Daoy (cell line): ENCODE measurements around the gene ASAP3. TPM values are rescaled to one million over a fixed set of nuclear protein-coding genes. Genes with fewer than 3 reads are reported as not detected.
A peak's percentile ranks its signal among the peaks of the same experiment; 100 is the strongest.

Experiments used
- DNase-seq: peaks from one replicate; pipeline ENCODE4 v3.0.0-alpha.2; 2015; ENCODE audit warnings: low read depth
- total RNA-seq: library from RNA; depleted of rRNA; stranded (reverse); fragments of >200 nt; shearing (Covaris generic); gene quantifications from 2 replicates; pipeline ENCODE4 v1.2.3, GENCODE V29; 2014

ASAP3 gene
- total RNA-seq, 1 experiment from 2014 or later: 9.1 TPM

DNA sequence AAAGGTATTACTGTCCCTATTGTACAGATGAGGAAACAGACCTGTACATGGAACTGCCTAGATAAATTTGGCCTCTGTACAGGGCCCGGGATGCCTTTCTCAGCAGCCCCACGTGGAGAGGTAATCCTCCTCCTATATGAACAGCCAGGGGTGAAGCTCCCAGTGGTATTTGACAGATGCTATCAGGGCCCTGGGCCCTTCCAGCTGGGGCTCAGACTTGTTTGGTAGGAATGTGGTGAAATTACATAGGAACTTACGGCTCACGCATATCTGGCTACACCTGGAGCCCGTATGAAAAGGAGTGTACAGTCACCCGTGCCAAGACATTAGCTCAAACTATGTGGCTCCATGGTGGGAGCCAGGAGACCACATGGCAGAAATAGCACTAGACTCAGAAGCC is 34.7 kb downstream of the ASAP3 start:
- no peak for DNase-seq

DNA sequence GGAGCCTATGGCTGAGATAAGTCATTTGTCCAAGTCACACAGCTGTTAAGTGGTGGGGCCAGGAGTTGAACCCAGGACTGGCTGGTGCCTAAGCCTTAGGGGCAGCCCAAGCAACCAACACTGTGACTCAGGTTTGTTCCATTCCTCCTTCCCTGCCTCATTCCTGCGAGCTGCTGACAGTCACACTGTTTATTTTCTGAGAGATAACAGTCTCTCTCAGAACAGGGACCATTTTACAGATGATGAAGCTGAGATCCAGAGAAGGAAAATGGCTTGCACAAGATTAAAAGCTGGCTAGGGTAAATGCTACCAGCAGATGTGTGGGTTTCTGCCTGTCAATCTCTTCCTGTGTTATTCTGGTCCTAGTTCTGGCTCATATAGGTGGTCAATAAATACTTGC is 35.1 kb downstream of the ASAP3 start:
- no peak for DNase-seq

DNA sequence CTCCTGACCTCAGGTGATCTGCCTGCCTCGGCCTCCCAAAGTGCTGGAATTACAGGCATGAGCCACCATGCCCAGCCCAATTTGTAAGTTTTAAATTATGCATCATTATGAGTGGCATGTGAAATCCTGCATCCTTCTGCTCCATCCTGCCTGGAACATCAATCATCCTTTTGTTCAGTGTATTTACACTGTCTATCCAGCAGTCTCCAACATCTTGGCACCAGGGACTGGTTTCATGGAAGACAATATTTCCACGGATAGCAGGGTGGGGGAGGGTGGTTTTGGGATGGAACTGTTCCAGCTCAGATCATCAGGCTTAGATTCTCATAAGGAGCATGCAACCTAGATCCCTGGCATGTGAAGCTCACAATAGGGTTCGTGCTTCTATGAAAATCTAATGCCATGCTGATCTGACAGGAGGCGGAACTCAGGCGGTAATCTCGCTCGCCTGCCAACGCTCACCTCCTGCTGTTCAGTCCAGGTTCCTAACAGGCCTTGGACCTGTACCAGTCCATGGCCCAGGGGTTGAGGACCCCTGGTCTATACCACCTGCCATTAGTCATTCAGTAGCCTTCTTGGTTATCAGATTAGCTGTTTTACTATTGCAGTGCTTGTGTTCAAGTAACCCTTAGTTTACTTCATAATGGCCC is 37.2 kb downstream of the ASAP3 start:
- no peak for DNase-seq

GRCh38 chr1:23444596-23445390 is 39.2 kb downstream of the ASAP3 start:
- DNase-seq: no peak

DNA sequence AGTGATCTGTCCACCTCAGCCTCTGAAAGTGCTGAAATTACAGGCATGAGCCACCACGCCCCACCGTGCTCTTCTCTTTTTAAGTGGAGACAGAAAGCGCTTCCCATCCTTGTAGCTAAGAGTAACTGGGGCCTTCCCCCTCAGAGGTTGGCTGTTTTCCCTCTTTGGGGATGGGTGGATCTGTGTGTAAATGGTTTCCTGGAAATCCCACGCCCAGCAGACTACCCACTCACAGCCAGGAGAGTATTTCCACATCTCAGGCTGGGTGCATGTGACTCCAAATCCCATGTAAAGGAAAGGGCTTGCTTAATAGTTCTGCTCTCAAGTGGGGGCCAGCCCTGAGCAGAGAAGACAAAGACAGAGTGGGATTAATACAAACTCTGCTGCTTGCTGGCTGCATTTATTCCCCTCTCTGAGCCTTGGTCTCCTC is 39.9 kb downstream of the ASAP3 start:
- no peak for DNase-seq

GRCh38 chr1:23442751-23443150 is 41.2 kb downstream of the ASAP3 start:
- no peak for DNase-seq

DNA sequence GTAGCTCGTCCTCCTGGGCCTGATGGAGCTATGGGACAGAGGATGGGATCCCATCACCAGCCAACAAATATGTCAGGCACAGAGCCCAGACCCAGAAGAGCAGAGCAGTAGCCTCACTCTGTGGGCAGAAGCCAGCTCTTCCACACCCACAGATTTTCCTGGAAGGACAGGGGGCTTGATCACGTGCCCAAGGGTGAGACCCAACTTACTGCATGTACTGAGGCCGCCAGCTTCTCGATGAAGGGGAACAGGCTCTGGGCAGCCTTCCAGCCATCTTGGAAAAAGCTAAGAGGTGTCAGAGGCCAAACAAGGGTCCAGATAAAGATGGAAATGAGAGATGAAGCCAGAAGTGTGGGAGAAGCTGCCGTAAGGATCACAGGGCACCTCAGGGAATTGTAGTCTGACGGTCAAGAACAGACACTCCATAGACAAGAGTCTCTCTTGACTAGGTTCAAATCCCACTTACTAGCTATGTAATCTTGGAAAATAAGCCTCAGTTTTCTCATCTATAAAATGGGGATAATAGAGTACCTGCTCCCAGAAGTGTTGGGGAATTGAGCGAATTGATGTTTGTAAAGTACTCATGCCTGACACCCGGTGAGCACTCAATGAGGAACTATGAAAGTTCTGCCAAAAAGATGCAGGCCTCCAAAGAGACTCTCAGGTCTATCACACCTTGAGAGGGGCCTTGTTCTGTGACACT is 42.4 kb downstream of the ASAP3 start:
- DNase-seq: no peak

- no peak for DNase-seq
These were observed 45.4 kb downstream of the ASAP3 start for GRCh38 chr1:23438545-23438944.

DNA sequence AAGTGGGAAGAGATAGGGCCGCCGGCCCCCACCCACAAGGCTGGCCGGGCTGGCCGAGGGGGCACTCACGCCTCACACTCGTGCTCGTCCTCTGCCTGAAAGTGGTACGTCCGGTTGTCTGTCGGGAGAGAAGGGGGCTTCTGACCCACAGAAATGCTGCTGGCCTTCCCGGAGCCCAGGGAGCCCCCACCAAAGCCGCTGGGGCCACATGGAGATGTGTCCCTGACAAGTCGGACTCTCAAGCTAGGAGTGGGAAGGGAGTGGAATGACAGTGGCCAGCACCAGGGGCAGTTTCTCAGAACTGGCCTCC is 46.7 kb downstream of the ASAP3 start:
- no peak for DNase-seq

DNA sequence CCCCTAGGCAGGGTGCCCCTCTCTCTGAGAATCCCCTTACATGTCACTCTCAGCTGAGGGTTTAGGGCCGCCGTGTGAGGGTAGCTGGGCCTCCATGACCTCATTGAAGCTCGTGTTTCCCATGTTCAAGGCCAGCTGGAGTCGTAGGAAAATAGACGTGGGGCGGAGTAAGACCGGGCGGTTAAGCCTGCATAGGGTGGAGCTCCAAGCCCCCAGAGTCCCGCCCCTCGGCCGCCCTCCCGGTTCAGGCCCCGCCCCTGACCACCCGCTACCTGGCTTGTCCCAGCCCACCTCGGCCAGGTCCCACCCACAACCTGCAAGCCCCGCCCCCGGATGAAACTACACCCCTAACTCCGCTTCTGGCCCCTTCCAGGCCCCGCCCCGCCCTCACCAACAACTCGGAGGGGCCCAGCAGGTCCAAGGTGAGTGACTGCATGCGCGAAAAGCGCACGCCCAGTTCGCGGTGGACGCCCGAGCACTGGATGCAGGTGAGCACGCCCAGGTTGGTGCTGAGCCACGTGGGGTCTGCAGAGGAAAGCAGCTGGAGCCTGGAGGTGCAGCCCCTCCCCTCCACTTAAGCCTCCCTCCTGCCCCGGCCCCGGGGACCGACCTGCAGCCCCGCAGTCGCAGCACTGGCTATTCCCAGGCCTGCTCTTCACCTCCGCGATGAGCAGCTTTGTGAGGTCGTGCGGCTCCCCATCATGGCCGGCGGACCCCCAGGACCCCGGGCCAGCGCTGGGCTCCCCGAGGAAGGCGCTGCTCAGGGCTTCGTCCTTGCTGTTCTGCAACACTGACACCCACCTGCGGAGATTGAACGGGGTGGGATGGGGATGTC is 47.2 kb downstream of the ASAP3 start:
- no peak for DNase-seq

DNA sequence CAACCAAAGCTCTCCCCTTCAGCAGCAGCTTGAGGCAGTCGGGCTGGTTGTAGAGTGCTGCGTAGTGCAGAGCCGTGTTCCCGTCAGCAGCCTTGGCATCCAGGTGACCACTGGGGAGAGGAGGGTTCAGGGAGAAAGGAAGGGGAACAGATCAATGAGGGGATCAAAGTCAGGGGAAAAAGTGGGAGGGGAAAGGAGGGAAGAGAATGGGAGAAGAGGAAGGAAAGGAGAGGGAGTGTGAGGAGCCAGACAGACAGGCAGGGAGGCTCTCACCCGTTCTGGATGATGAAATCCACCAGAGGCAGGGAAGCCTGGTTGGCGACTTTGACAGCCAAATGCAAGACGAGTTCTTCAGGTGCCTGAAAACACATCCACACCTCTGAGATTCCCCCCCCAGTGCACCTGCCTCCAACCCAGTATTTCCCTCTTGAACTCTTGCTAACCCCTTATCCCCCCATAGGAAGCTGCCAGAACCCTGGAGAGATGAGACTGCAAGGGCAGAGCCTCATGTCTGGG is 49.7 kb downstream of the ASAP3 start:
- DNase-seq: no peak

DNA sequence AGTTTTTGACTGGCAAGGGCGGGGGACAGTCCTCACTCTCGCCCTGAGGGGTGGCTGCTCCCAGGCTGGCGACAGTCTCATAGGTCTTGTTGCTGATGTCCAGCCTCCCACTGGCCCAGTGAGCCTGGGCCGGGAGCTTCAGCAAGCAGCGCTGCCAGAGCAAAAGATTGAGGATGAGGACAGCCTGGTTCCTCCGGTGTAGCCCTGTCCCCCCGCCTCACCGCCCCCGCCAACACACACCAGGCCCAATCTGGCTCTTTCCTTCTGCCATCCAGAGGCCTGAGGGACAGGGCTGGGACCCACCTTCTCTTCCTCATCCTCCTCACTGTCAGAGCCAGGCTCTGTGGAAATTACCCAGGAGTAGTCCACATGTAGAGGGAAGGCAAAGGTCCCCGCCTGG is 50.9 kb downstream of the ASAP3 start:
- no peak for DNase-seq

DNA sequence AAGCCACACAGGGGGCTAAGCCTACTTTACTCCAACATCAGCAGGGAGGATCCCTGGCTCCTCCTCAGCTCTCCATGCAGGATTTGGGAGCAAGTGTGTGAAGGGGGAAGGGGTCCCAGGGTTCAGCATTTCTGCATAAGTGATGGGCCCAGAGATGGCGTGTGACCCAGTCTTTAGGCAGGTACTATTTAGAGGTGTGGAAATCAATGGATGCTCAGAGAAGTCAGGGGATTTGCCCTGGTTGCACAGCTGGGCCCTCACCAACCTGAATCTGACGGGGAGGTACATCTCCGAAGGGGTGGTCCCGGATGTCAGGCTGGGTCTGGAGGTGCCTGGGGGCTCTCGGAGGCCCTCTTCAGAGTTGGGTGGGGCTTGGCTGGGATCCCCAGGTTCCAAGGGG is 52.5 kb downstream of the ASAP3 start:
- DNase-seq: no peak

GRCh38 chr1:23430803-23431202 is 53.2 kb downstream of the ASAP3 start:
- no peak for DNase-seq

- DNase-seq: no peak
These were observed 55.7 kb downstream of the ASAP3 start for GRCh38 chr1:23428136-23428905.

GRCh38 chr1:23427550-23427949 is 56.4 kb downstream of the ASAP3 start:
- no peak for DNase-seq

GRCh38 chr1:23426828-23427227 is 57.2 kb downstream of the ASAP3 start:
- no peak for DNase-seq

GRCh38 chr1:23425193-23425494 is 58.8 kb downstream of the ASAP3 start:
- no peak for DNase-seq

DNA sequence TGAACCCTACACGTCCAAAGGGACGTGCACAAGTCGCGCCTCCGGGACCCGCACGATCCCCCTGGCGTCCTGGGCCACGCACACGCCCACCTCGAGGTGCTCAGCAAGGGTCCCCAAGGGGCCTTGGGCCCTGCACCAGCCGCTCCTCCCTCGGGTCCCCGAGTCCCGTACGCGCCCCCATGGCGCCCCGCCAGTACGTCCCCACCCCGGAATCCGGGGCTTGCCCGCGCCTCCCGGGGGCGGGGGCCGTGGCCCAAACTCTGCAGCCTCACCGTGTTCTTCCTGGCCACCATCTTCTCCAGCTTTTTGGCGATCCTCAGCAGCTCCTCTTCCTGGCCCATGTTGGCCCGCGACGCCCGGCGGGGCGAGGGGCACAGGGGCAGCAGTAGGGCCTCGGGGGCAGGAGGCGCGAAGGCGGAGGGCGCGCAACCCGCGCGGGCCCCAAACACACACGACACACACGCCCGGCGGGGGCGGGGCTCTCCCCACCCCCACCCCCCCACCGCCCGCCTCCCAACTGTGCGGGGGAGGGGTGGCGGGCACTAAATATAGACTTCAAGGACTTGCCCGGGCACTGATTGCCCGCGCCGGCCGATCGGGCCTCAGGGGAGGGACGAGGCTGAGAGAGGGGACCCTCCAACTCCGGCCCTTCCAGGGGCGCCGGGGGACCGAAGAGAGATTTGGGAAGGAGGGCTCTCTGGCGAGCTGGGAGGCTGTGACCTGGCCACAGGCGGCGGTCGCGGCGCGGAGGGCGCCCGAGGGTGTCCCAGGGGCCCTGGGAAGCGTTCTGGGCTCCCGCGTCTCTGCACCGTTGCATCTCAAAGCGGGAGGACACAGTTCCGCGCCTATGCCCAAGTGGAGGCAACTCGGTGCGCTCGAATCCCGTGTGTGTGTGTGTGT is 59.4 kb downstream of the ASAP3 start, which contains the start of gene TCEA3:
Gene TCEA3 (minus strand): TSS at position 456 of the 900 bp plus-strand sequence. CDS start 115 bp downstream, at position 341.
- DNase-seq: peak; percentile 12
